Occipital lobe (tissue), 2 donors: ENCODE measurements around the gene HOXC12. TPM values are rescaled to one million over a fixed set of nuclear protein-coding genes. Genes with fewer than 3 reads are reported as not detected.

ENCODE experiments used
- DNase-seq: peaks from one replicate; lab custom pipeline; 2025; lab: John Stamatoyannopoulos, UW
- total RNA-seq: library from RNA; depleted of rRNA; stranded (reverse); fragments of >200 nt; gene quantifications from one replicate; pipeline ENCODE4 v1.2.3, GENCODE V29; 2014

HOXC12 gene
- total RNA-seq, 1 donor from 2014 or later: not detected

GRCh38 chr12:53982648-53983567, 28.2 kb downstream of the HOXC12 start:
- no peak for DNase-seq

DNA sequence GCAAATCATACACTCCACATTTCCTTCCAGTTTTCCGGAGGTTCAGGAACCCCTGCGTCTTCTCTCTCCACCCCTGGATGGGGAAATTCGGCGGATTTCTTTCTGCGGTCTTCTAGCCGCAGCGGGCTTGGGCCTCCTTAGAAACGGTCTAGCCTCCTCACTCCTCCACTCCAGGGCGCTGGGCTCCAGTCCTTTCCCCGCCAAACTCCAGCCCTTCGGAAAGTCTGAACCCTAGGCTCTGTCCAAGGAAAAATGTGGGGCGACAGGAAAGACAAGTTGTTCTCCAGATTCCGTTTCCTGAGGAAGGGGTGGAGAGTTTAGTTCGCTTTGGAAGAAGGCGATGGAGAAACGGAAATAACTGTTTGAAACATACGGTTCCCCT, 28.9 kb downstream of the HOXC12 start:
- no peak for DNase-seq

- DNase-seq: no peak
Observed at GRCh38 chr12:53983950-53984572, 29.4 kb downstream of the HOXC12 start.

GRCh38 chr12:53984901-53985691, 30.4 kb downstream of the HOXC12 start, which contains the start of gene HOXC10:
TSS of gene HOXC10 (plus strand) at chr12:53985146. CDS start at chr12:53985260, 114 bp downstream.
- DNase-seq: no peak

DNA sequence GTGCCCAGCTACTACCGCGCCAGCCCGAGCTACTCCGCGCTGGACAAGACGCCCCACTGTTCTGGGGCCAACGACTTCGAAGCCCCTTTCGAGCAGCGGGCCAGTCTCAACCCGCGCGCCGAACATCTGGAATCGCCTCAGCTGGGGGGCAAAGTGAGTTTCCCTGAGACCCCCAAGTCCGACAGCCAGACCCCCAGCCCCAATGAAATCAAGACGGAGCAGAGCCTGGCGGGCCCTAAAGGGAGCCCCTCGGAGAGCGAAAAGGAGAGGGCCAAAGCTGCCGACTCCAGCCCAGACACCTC, 30.9 kb downstream of the HOXC12 start:
- DNase-seq: no peak

GRCh38 chr12:53985994-53986685, 31.4 kb downstream of the HOXC12 start:
- no peak for DNase-seq

DNA sequence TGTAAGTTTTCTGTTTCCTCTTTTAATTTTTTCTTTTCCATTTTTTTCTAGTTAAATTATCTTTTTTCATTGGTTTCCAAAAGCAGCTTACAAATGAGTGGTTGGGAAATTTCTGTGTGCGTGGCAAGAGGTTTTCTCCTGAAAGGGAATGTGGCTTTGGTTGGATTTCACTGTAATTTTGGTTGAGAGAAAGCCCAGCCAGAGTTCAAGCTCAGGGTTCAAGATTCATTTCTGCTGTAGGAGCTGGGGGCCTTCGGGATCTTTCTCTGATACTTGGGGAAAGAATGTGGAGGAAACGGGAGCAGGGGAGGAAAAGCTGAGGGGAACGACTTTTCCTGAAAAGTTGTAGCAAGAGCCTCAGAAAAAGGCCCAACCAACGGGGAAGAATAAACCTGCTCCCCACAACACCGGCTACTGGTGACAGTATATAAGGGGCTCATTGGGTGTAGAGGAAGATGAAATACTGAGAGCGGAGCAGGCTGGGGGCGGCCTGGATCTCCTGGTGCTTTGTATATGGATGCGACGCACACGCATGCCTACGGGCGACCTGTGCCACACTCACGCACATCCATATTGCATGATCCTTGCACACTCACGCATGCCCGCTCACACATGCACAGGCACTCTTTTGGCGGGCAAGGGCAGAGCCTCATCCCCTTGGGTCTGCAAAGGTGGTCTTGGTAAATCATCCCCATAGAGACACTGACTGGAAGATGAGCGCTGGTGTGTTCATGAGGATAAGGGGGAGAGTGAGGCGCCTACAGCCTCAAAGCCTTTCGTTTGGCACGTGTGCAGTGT, 32.2 kb downstream of the HOXC12 start:
- no peak for DNase-seq

DNA sequence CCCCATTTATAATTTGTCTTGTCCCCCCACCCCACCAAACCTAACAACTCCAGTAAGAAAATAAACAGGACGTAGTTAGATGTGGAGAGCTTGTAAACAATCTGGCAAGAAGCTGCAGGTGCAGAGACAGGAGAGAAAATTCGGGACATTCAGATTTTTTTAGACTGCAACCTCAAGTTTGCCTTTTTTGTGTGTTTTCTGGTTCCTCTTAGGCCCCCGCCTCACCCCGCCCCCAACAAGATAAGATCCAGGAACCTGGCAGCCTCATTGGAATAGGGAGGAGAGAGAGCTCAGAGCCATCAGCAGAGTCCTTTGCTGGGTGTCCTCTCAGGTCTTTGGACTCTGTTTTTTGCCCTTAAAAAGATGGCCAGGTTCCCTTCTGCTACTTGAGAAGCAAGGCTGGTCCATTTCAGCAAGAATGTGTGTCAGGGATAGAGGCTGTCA, 33.1 kb downstream of the HOXC12 start:
- no peak for DNase-seq

DNA sequence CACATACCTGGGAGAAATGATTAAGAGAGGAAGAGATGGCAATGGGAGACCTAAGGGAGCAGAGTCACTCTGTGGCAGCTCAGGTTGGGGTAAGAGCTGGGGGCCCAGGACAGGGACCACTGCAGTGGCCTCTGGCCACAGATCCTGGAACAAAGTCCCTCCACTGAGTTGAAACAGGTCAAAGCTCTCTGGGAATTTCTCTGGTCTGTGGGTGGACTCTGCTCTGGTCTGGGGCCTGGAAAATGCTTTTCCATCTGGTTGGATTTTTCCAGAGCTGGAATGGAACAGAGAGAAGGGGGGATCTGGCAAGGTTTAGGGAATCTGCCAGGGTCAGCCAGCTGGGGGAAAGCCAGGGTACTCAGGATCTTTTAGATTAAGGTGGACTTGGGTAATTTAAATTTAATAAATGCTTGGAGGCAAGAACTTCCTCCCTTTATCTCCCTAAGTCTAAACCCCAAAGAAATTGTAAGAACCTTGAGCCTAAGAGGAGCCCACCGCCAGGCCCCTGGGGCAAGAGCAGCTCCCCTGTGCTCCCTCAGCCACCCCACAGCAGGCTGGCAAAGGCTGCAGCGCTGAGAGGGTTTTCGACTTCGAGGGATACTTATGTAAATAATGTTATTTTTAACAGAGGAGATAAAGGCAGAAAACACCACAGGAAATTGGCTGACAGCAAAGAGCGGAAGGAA, 34.0 kb downstream of the HOXC12 start:
- DNase-seq: no peak

- DNase-seq: no peak
Observed at GRCh38 chr12:53989227-53990113, 34.8 kb downstream of the HOXC12 start.

DNA sequence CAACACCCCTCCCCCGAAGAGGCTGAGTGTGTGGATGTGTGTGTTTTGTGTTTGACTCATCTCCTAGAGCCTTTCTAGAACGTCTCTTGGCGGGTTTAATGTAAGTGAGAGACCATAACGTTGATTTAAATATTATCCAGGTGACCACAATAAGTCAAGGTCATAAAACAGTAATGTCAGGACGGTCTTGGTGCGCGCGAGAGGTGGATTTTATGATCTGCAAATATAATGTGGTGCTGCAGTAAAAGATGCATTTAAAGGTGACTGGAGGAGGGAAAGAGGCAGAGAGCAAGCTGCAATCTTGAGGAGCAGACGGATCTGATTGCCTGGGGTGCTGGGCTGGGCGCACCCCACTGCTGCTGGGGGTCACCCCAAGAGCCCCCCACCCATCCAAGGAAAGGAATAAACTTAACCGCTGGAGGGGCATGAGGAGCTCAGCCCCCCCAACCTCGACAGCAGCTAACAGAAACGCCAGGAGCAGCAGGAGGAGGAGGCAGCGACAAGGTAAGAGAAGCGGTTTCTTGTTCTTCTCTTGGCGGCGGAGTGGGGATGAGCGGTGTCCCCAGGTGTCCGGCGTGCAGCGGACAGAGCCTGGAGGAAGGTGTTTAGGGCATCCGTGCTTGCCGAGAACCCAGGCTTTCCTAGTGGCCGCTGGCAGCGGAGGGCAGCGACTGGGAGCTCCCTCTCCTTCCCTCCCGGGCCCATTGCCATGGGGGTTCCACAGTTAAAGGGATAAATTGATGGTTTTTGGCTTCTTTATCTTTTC, 35.8 kb downstream of the HOXC12 start:
- DNase-seq: no peak

DNA sequence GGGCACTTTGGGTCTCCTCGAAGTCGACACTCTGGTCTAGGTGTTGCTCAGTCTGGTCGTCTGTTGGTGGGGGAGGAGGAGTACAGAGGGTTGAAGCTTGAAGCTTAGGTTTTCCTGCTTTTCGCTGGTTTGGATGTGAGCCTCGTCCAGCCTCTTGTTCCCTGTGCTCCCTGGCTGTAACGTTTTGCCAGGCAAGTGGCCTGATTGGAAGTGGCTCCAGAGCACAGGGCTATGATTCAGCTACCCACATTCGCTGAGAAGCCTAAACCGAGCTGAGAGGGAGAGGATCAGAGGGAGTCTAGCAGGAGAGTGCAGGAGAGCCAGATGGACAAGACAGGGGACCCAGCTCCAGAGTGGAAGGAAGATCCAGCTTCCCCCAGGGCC, 36.4 kb downstream of the HOXC12 start:
- DNase-seq: no peak

DNA sequence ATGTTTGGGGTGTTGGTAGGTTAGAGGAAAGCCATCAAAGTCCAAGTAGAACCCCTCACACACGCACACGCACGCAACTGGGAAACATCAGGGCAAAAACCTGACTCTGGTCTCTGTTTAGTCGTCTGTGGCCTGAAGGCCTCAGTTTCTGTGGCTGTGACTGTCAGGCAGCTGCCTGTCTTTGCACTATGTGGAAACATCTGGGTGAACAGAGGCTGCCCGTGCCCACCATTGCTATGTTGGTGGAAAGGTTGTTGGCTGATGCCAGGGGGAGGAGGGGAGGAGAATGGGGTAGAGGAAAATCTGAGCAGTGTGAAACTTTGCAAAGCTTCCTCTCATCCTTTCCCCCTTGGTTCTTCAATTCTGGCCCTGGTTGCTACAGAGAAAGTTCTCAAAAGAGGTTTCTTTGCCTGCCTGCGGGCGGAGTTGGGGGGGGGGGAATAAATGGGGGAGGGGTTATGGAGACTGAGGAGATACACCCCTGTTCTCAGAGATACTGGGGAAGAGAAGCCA, 37.7 kb downstream of the HOXC12 start:
- DNase-seq: no peak

DNA sequence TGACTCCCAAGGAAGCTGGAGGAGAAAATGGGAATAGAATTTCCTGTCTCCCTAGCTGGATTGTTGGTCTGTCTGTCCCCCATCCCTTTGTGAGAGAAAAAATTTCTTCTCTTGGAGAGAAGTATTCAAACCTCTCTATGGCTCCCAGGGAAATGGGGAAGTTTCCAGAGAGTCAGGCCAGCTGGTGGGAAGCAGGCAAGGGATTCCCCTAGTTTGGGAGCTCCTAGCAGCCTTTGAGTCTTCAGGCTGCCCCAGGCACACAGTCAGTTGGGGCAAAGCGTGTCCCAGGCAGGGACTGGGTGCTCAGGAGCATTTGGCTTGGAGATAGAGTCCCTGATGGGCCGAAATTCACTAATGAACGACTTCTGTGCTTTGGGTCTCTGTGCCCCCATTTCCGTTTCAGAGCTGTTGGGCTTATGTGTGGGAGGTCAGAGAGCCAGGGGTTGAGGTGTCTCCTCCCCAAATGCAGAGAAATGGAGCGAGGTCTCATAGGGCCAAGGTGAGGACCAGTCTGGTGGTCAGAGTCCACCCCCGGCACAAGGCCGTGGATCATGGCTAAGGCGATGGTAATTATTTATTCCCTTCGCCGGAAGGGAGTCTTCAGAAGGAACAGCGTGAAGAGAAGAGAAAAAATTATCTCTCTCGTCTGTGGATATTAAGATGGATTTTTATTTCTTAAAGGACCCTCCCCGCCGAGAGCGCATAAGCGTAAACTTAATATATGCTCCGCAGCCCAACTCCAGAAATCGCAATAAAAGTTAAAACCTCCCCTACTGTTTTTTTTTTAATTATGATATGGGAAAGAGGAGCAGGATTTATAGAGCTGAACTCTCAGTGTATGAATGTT, 38.7 kb downstream of the HOXC12 start:
- no peak for DNase-seq

GRCh38 chr12:53994009-53994263, 39.2 kb downstream of the HOXC12 start:
- DNase-seq: no peak

- no peak for DNase-seq
Observed at GRCh38 chr12:53994264-53995001, 39.7 kb downstream of the HOXC12 start.

GRCh38 chr12:53995002-53995377, 40.3 kb downstream of the HOXC12 start:
- no peak for DNase-seq
